ENCODE results near the gene GPR27. TPM values are rescaled to one million over a fixed set of nuclear protein-coding genes. Genes with fewer than 3 reads are reported as not detected.

GPR27 gene
- total RNA-seq, 1 experiment from 2014 or later = 0.07 TPM

GRCh38 chr3:71744738-71745137 is 8.9 kb upstream of the GPR27 start:
- no peak overlapping the region for H3K9ac ChIP-seq (ENCODE audit: low read length)
- ATAC-seq (no peak), DNase-seq (no peak)
- H2AFZ ChIP-seq (ENCODE audit: low read length) = no peak overlapping the region
- H3K27ac ChIP-seq (ENCODE audit: low read length) = no peak overlapping the region
- TF ChIP-seq EZH2phosphoT487 (IDR thresholded peaks at IDR 0.05; ENCODE audit: borderline replicate concordance, low read length) = no peak
- no peak for TF ChIP-seq CTCF (conservative IDR thresholded peaks at IDR 0.05; ENCODE audit: low read depth, low read length)
- TF ChIP-seq EZH2 (IDR thresholded peaks at IDR 0.05; ENCODE audit: low read length, unreplicated experiment) = no peak
- H3K27me3 ChIP-seq (ENCODE audit: low read length) = peaks cover 25% of the 10 kb centered on the region
- no peaks in the 10 kb centered on the region for H3K4me1 ChIP-seq (ENCODE audit: insufficient read depth, low read length)
- no TSS peak for BruUV-seq (replicated peaks)
- H4K20me1 ChIP-seq (ENCODE audit: low read length) = no peaks in the 10 kb centered on the region
- H3K79me2 ChIP-seq (ENCODE audit: low read length) = no peaks in the 10 kb centered on the region
- no peaks in the 10 kb centered on the region for H3K9me2 ChIP-seq (replicated peaks; ENCODE audit: low read length)
- H3K4me3 ChIP-seq (ENCODE audit: low read length) = no peak overlapping the region
- CTCF ChIA-PET = interaction anchor here (0.6 kb wide), 1 partner anchor 366 kb away, joined by 6 read pairs; no protein-coding TSS in a partner anchor
- 0 out of 2 replicates have a peak, but pooled peaks cover 2% of the 10 kb centered on the region for H3K36me3 ChIP-seq (ENCODE audit: low read depth, low read length)
- peaks cover 8% of the 10 kb centered on the region; the same call in 1 of the 2 replicates for H3K9me3 ChIP-seq (ENCODE audit: low read length)
- POLR2A ChIA-PET (ENCODE audit: unreplicated experiment) = no interaction called here
- no peak overlapping the region for H3K4me2 ChIP-seq (ENCODE audit: low read length)
- intact Hi-C loops (cut with micrococcal nuclease) = no loop called here
- H3F3A ChIP-seq (ENCODE audit: low read length, unreplicated experiment) = no peaks in the 10 kb centered on the region

GRCh38 chr3:71751602-71752001 is 2.1 kb upstream of the GPR27 start:
- CTCF ChIA-PET = no interaction called here
- no peak for ATAC-seq
- intact Hi-C loops (cut with micrococcal nuclease) = no loop called here

More at GRCh38 chr3:71751602-71752001, 2.1 kb upstream of the GPR27 start:
- Histone ChIP-seq H3F3A (ENCODE audit: low read length, unreplicated experiment) (no peaks in the 10 kb centered on the region), H3K36me3 (ENCODE audit: low read depth, low read length) (no peaks in the 10 kb centered on the region), H3K4me1 (ENCODE audit: insufficient read depth, low read length) (no peaks in the 10 kb centered on the region), H3K9me3 (ENCODE audit: low read length) (no peaks in the 10 kb centered on the region), H4K20me1 (ENCODE audit: low read length) (no peaks in the 10 kb centered on the region), H3K79me2 (ENCODE audit: low read length) (no peaks in the 10 kb centered on the region), H3K9ac (ENCODE audit: low read length) (no peak overlapping the region), H3K27ac (ENCODE audit: low read length) (no peak overlapping the region), H2AFZ (ENCODE audit: low read length) (no peak overlapping the region), H3K4me2 (ENCODE audit: low read length) (no peak overlapping the region), H3K9me2 (replicated peaks; ENCODE audit: low read length) (no peaks in the 10 kb centered on the region), H3K4me3 (ENCODE audit: low read length) (no peak overlapping the region), H3K27me3 (ENCODE audit: low read length) (peaks cover 67% of the 10 kb centered on the region)
- TF ChIP-seq CTCF (conservative IDR thresholded peaks at IDR 0.05; ENCODE audit: low read depth, low read length) (no peak), EZH2phosphoT487 (IDR thresholded peaks at IDR 0.05; ENCODE audit: borderline replicate concordance, low read length) (no peak), EZH2 (IDR thresholded peaks at IDR 0.05; ENCODE audit: low read length, unreplicated experiment) (no peak)
- no peak for DNase-seq
- BruUV-seq (replicated peaks) = no TSS peak
- POLR2A ChIA-PET (ENCODE audit: unreplicated experiment) = no interaction called here

Measured in PC-3 (cell line).